ENCODE measurements around the gene FCAMR.
"Not testable (repeated sequence)": the region's sequence is repeated elsewhere in the genome, so short reads cannot be mapped to it uniquely, and the experiment has no call there.

FCAMR gene

GRCh38 chr1:206925106-206925736 lies 45.0 kb downstream of the FCAMR start:
- TF ChIP-seq CTCF (conservative IDR thresholded peaks at IDR 0.05; ENCODE audit: low read depth, low read length) = no peak
- H3K4me3 ChIP-seq (ENCODE audit: low read length) = no peak overlapping the region
- DNase-seq (ENCODE audit: low read depth) = no peak

- no peak for TF ChIP-seq CTCF (conservative IDR thresholded peaks at IDR 0.05; ENCODE audit: low read depth, low read length)
- no peak overlapping the region for H3K4me3 ChIP-seq (ENCODE audit: low read length)
Observed at GRCh38 chr1:206924592-206925105, 45.6 kb downstream of the FCAMR start.

GRCh38 chr1:206923961-206924557 lies 46.2 kb downstream of the FCAMR start:
- H3K4me3 ChIP-seq (ENCODE audit: low read length); DNase-seq (ENCODE audit: low read depth): not testable (repeated sequence)

More at GRCh38 chr1:206924592-206925105, 45.6 kb downstream of the FCAMR start:
- no peak for DNase-seq (ENCODE audit: low read depth)

GRCh38 chr1:206923009-206923960 lies 47.0 kb downstream of the FCAMR start:
- no peak overlapping the region for H3K4me3 ChIP-seq (ENCODE audit: low read length)
- no peak for DNase-seq (ENCODE audit: low read depth)
- TF ChIP-seq CTCF (conservative IDR thresholded peaks at IDR 0.05; ENCODE audit: low read depth, low read length) = no peak

GRCh38 chr1:206922524-206922923 lies 47.7 kb downstream of the FCAMR start:
- no peak for DNase-seq (ENCODE audit: low read depth)
- TF ChIP-seq CTCF (conservative IDR thresholded peaks at IDR 0.05; ENCODE audit: low read depth, low read length) = no peak
- H3K4me3 ChIP-seq (ENCODE audit: low read length) = no peak overlapping the region

GRCh38 chr1:206921772-206922265 lies 48.4 kb downstream of the FCAMR start, which contains the start of gene FCMR:
TSS of gene FCMR (minus strand) at chr1:206921941. CDS start at chr1:206921854, 87 bp downstream.
- no peak for DNase-seq (ENCODE audit: low read depth)
- no peak for TF ChIP-seq CTCF (conservative IDR thresholded peaks at IDR 0.05; ENCODE audit: low read depth, low read length)
- no peak within 1 kb of the TSS for H3K4me3 ChIP-seq (ENCODE audit: low read length)

GRCh38 chr1:206918076-206918475 lies 52.2 kb downstream of the FCAMR start:
- no peak for DNase-seq (ENCODE audit: low read depth)
- no peak for TF ChIP-seq CTCF (conservative IDR thresholded peaks at IDR 0.05; ENCODE audit: low read depth, low read length)
- H3K4me3 ChIP-seq (ENCODE audit: low read length) = no peak overlapping the region
